ENCODE data around the gene ALAD. TPM values are rescaled to one million over a fixed set of nuclear protein-coding genes. Genes with fewer than 3 reads are reported as not detected.

ALAD gene
- total RNA-seq, 4 donors from 2014 or later, result 23.5 to 50.0 (median 31.8) TPM

DNA sequence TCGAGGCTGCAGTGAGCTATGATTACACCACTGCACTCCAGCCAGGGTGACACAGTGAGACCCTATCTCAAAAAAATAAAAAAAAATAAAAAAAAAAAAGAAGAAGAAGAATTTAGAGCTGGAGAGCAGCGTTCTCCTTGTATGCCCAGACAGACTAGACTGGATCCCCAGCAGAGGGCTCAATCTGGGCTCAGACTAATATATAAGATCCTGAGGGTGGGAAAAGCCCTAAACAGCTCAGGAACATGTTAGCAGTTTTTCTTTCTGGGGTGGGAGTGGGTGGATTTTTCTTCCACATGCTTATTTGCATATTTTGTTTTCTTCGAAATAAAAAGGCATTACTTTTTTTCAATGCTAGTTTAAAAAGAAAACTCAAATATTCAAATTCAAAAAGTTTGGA is 52.6 kb downstream of the ALAD start:
- no peak overlapping the region for H3K4me3 ChIP-seq (replicated peaks in 1 of 3)
- DNase-seq, result no peak
- intact Hi-C loops (cut with DNase I), result no loop called here
- no peaks in the 10 kb centered on the region for H3K27me3 ChIP-seq
- no peaks in the 10 kb centered on the region for H3K9me3 ChIP-seq
- H3K36me3 ChIP-seq, result no peaks in the 10 kb centered on the region
- no peak overlapping the region for H3K27ac ChIP-seq
- TF ChIP-seq, protein P1, sequence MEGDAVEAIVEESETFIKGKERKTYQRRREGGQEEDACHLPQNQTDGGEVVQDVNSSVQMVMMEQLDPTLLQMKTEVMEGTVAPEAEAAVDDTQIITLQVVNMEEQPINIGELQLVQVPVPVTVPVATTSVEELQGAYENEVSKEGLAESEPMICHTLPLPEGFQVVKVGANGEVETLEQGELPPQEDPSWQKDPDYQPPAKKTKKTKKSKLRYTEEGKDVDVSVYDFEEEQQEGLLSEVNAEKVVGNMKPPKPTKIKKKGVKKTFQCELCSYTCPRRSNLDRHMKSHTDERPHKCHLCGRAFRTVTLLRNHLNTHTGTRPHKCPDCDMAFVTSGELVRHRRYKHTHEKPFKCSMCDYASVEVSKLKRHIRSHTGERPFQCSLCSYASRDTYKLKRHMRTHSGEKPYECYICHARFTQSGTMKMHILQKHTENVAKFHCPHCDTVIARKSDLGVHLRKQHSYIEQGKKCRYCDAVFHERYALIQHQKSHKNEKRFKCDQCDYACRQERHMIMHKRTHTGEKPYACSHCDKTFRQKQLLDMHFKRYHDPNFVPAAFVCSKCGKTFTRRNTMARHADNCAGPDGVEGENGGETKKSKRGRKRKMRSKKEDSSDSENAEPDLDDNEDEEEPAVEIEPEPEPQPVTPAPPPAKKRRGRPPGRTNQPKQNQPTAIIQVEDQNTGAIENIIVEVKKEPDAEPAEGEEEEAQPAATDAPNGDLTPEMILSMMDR (IDR thresholded peaks at IDR 0.05), result no peak
- TF ChIP-seq POLR2A (IDR thresholded peaks at IDR 0.05), result no peak
- WGBS, 2 donors, result 90 to 91% methylated on average over 3 of the region's 3 CpGs
- peaks cover 10 to 26% of the 10 kb centered on the region in 2 donors for H3K4me1 ChIP-seq

DNA sequence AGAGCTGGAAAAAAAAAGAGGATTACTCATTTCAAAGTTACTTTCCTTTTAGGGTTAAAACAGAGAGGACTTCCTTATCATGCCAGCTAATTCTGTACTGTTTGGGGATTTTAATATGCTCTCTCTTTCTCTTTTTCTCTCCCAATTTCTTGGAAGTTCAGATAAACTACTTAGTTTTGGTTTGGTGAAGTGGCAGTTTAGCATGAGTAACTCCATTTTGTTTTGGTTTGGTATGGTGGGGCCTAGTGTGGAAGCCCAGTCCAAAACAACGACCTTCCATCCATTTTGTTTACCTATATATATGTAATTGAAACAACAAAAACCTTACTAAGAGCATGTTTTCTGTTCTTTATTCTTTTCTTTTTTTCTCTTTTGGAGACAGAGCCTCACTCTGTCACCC is 55.4 kb downstream of the ALAD start:
- WGBS, 2 donors, result 0 to 35% methylated on average over 1 of the region's 1 CpG
- H3K27ac ChIP-seq, result peak overlapping the region in 2 of 3 donors; percentile 15 to 83
- intact Hi-C loops (cut with DNase I), result no loop called here

GRCh38 chr9:113345190-113345589 is 55.9 kb downstream of the ALAD start:
- Histone ChIP-seq H3K36me3 (no peaks in the 10 kb centered on the region), H3K27ac (peak overlapping the region in 1 of 3 donors; percentile 83), H3K9me3 (no peaks in the 10 kb centered on the region), H3K4me1 (peaks cover 13 to 30% of the 10 kb centered on the region in 2 donors), H3K4me3 (replicated peaks in 1 of 3) (no peak overlapping the region), H3K27me3 (no peaks in the 10 kb centered on the region)
- TF ChIP-seq POLR2A (IDR thresholded peaks at IDR 0.05), result no peak
- TF ChIP-seq, protein P1 (IDR thresholded peaks at IDR 0.05), result no peak
- DNase-seq, result no peak
- intact Hi-C loops (cut with DNase I), result no loop called here
- WGBS, 2 donors, result 63 to 73% methylated on average over 2 of the region's 2 CpGs

More for the DNA sequence above, 55.4 kb downstream of the ALAD start:
- Histone ChIP-seq H3K27me3 (no peaks in the 10 kb centered on the region), H3K4me3 (replicated peaks in 1 of 3) (no peak overlapping the region), H3K4me1 (peaks cover 13 to 33% of the 10 kb centered on the region in 2 donors), H3K36me3 (no peaks in the 10 kb centered on the region), H3K9me3 (no peaks in the 10 kb centered on the region)
- DNase-seq, result no peak
- no peak for TF ChIP-seq POLR2A (IDR thresholded peaks at IDR 0.05)
- TF ChIP-seq, protein P1 (IDR thresholded peaks at IDR 0.05), result no peak

DNA sequence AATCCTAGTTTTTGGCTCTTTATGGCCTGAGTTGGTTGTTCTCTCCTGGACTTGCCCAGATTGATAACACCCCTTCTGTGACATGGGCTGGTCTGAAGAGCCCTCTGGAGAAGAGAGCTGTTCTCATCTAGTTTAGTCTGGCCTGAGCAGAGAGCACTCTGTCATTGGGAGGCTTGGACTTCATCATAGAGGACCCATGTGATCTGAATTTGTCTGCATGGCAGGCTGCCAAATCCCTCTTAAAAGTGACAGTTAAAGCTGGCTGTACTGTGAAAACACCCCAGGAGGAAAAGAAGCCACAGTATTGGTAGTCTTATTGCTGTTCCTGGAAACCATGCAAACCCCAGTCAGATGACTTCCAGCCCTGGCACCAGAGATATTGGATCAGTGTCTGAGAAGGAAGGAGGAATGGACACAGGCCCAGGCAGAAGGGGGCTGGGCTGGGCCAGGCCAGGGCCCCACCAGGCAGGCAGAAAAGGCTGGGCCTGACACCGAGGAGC is 57.3 kb downstream of the ALAD start:
- Histone ChIP-seq H3K4me3 (replicated peaks in 1 of 3) (no peak overlapping the region), H3K9me3 (no peaks in the 10 kb centered on the region), H3K27ac (peak overlapping the region; percentile 83 to 96 (median 92)), H3K27me3 (no peaks in the 10 kb centered on the region), H3K36me3 (no peaks in the 10 kb centered on the region), H3K4me1 (peaks cover 19 to 37% of the 10 kb centered on the region in 2 donors)
- intact Hi-C loops (cut with DNase I), result no loop called here
- WGBS, 2 donors, result 13 to 25% methylated on average over 1 of the region's 1 CpG
- DNase-seq, result peak; percentile 98 to 99
- TF ChIP-seq, protein P1 (IDR thresholded peaks at IDR 0.05), result no peak
- peak in 1 of 2 donors; percentile 29 for TF ChIP-seq POLR2A (IDR thresholded peaks at IDR 0.05)

GRCh38 chr9:113341712-113342410 is 59.2 kb downstream of the ALAD start:
- Histone ChIP-seq H3K27me3 (no peaks in the 10 kb centered on the region), H3K4me3 (replicated peaks in 1 of 3) (no peak overlapping the region), H3K9me3 (no peaks in the 10 kb centered on the region), H3K27ac (peak overlapping the region in 2 of 3 donors; percentile 8 to 46), H3K4me1 (peaks cover 19 to 38% of the 10 kb centered on the region in 2 donors), H3K36me3 (no peaks in the 10 kb centered on the region)
- intact Hi-C loops (cut with DNase I), result no loop called here
- TF ChIP-seq, protein P1 (IDR thresholded peaks at IDR 0.05), result no peak
- no peak for TF ChIP-seq POLR2A (IDR thresholded peaks at IDR 0.05)
- peak in 1 of 2 donors; percentile 22 for DNase-seq
- 56 to 71% methylated on average over 7 to 9 of the region's 9 CpGs for WGBS, 2 donors
